RWPE1 (cell line): ENCODE results near the gene ZNFX1.

Experiments
- CTCF ChIA-PET: fragments of 350-600 bp; sonication (Branson Sonifier 250); formaldehyde crosslinking; extraction: SDS; loops from one replicate; lab custom pipeline; 2021; lab: Yijun Ruan, JAX
- POLR2A ChIA-PET: fragments of 400-600 bp; formaldehyde crosslinking; extraction: SDS; loops from one replicate; lab custom pipeline; 2020; ENCODE audit warnings: antibody characterized with exemption; ENCODE audit not compliant: low non-redundant PET; lab: Yijun Ruan, JAX
- DNase-seq: peaks from one replicate; pipeline ENCODE4 v3.0.0; 2012; ENCODE audit warnings: low spot score
- H3K27ac ChIP-seq: fragments of 450-650 bp; 2 replicates; pipeline ENCODE4 v1.5.1; 2017
- TF ChIP-seq, protein P1 (sequence below): fragments of 450-650 bp; conservative IDR thresholded peaks from 2 replicates; pipeline ENCODE4 v1.5.1; 2017; ENCODE audit warnings: low read depth, mild to moderate bottlenecking

Gene ZNFX1

DNA sequence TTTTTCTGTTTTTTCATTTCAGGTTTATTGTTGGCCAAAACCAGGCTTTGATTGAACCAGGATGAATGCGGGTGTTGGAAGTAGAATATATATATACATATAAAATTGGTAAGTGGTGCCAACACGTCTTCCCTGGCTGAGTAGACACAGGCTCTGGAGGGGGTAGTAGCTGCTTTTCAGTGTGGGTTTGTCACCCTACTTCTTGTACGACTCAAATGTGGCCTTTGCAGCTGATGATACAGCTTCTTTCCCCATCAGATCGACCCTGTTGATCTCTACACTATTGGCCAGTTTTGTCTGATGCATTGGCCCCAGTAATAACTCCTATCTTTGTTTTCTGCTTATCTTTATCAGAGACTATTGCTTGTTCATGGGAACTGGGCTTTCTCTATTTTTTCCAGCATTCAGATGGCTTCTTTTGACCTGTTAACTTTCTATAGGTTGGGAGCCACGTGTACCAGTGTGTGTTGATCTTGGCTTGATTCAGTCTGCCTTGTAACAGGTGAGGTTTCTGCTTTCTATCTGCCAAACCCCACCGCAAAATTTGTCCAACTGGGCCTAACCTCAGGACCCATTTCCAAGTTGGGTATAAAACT is 2.7 kb upstream of the ZNFX1 start:
- no peak for DNase-seq
- TF ChIP-seq, protein P1, sequence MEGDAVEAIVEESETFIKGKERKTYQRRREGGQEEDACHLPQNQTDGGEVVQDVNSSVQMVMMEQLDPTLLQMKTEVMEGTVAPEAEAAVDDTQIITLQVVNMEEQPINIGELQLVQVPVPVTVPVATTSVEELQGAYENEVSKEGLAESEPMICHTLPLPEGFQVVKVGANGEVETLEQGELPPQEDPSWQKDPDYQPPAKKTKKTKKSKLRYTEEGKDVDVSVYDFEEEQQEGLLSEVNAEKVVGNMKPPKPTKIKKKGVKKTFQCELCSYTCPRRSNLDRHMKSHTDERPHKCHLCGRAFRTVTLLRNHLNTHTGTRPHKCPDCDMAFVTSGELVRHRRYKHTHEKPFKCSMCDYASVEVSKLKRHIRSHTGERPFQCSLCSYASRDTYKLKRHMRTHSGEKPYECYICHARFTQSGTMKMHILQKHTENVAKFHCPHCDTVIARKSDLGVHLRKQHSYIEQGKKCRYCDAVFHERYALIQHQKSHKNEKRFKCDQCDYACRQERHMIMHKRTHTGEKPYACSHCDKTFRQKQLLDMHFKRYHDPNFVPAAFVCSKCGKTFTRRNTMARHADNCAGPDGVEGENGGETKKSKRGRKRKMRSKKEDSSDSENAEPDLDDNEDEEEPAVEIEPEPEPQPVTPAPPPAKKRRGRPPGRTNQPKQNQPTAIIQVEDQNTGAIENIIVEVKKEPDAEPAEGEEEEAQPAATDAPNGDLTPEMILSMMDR = no peak
- no peak overlapping the region for H3K27ac ChIP-seq
- POLR2A ChIA-PET = no interaction called here
- CTCF ChIA-PET = interaction anchor here (0.6 kb wide), 1 partner anchor 24 kb away, joined by 4 read pairs; no protein-coding TSS in a partner anchor

DNA sequence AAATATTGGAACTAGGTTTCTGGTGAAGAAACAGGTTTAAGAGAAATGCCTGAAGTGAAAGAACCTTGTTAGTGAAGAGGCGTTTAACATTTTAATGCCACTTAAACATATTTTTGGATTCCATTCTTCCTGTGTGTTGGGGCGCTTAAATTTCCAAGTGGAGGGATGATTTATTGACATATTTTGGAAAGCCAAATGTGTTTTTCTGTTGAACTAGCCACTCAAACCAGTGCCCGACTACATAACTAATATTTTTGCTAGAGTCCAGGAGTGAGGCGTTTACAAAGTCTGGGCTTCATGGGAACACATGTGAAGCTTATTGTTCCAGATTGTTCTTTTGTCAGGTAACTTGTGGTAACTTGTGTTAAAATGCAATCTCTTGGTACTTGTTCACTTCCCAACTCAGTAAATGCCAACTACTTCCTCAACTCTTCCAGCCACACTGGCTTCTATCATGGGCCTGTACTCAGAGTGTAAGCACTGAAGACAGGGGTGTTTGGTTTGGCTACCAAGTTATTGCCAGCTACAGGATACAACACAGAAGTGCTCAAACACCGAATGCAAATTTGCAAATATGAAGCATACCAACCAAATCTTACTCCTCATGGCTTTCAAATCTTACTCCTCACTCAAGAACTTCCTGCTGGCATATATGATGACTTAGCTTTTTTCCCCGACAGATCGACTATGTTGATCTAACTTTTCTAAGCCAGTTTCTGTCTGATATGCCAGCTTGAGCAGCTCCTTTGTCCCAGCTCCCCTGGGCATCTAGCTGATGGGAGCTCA is 2.0 kb upstream of the ZNFX1 start:
- POLR2A ChIA-PET = interaction anchor here (0.6 to 0.7 kb wide), 3 partner anchors 23 to 353 kb away, joined by 3 to 9 read pairs (median 5); no protein-coding TSS in a partner anchor
- H3K27ac ChIP-seq = peak overlapping the region; percentile 95
- CTCF ChIA-PET = interaction anchor here (0.6 kb wide), 1 partner anchor 25 kb away, joined by 4 read pairs; no protein-coding TSS in a partner anchor
- TF ChIP-seq, protein P1 = no peak
- no peak for DNase-seq

DNA sequence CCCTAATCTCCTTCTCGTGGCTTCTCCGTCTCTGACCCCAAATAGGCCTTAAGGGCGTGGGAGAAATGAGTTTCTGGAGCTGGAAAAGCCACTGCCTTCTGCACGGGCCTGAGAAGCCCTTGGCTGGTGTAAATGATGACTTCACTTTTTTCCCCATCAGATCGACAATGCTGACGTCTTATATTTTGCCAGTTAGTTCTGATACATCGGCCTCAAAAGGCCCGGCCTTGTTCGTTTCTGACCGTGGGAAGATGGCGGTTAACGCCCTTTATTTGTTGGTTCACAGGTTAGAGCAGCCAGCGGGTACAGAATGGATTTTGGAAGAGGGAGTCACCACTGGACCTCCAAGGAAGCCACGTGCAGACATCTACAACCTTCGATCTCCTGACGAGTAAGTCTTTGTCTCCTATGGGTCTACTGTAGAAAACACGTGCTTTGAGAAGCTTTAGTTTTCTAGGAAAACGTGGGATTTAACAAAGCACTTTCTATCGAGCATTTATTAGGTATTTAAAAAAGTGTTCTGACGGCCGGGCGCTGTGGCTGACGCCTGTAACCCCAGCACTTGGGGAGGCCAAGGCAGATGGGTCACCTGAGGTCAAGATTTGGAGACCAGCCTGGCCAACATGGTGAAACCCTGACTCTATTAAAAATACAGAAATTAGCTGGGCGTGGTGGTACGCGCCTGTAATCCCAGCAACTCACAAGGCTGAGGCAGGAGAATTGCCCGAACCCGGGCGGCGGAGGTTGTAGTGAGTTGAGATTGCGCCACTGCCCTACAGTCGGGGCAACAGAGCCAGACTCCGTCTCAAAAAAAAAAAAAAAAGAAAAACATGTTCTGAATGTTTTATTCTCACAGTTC is 1.2 kb upstream of the ZNFX1 start:
- CTCF ChIA-PET = interaction anchor here (1.1 kb wide), 1 partner anchor 33 kb away, joined by 3 read pairs; no protein-coding TSS in a partner anchor
- no peak for DNase-seq
- peak overlapping the region; percentile 95 for H3K27ac ChIP-seq
- TF ChIP-seq, protein P1 = no peak
- POLR2A ChIA-PET = interaction anchor here (0.6 to 1.3 kb wide), 6 partner anchors 8 to 354 kb away, joined by 3 to 9 read pairs (median 4); no protein-coding TSS in a partner anchor

DNA sequence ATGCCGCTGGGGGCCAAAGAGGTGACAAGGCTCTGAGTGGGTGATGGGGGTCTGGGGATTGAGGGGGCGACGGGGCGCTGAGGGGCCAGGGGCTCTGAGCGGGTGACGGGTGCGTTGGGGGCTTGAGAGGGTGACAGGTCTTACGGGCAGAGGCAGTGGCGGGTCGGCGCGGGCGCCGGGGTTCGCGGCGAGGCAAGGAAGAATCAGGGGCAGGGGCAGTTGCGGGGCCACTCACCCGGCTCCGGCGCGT is 146 bp downstream of the ZNFX1 start:
- TF ChIP-seq, protein P1 = no peak
- peak overlapping the region; percentile 95 for H3K27ac ChIP-seq
- POLR2A ChIA-PET = interaction anchor here (0.6 to 0.7 kb wide), 2 partner anchors 49 to 421 kb away, joined by 3 read pairs; no protein-coding TSS in a partner anchor
- CTCF ChIA-PET = interaction anchor here (0.5 kb wide), 1 partner anchor 29 kb away, joined by 3 read pairs; no protein-coding TSS in a partner anchor
- no peak for DNase-seq

DNA sequence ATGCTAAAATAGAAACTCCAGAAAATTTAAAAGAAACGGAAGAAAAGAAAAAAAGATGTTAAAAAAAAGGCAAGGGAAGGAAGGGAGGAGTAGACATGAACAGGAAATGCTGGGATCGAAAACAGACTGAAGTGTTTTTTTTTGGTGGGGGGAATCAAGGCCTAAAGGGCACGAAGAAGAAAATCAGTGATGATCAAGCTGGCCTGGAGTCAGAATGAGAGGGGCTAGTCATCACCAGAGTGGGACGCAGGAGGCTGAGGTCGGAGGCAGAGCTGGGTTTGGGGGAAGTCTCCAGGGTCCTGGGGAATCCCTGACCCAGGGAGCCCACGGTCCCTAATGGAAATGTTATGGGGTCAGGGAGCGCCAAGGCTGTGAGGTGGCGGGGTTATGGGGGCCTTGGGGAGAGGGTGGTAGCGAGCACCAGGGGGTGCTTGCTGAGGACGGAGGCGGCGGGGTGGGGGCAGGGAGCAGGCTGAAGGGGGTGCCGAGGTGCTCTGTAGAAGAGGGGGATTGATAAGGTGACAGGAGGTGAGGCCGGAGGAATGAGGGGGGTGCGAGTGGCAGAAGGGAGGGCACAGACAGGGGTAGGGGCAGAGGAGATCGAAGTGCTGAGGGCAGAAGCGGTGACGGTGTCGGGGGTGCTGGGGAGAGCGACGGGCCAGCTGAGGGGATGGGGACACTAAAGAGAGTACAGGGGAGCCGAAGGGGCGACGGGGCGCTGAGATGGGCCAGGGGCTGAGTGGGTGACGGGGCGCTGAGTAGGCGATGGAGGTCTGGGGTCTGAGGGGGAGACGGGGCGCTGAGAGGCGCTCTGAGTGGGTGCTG is 684 bp downstream of the ZNFX1 start:
- ChIA-PET POLR2A (interaction anchor here (0.6 kb wide), 1 partner anchor 49 kb away, joined by 3 read pairs; no protein-coding TSS in a partner anchor), CTCF (interaction anchor here (0.5 to 0.9 kb wide), 2 partner anchors 29 to 46 kb away, joined by 3 to 4 read pairs; no protein-coding TSS in a partner anchor)
- DNase-seq = no peak
- peak overlapping the region; percentile 95 for H3K27ac ChIP-seq
- TF ChIP-seq, protein P1 = no peak
